SK-N-SH treated with all-trans-retinoic acid at 6 μM for 48 hours (cell line): Measurements from ENCODE around the gene DNAL4.

Experiments
- ATAC-seq: fragments of 200-7000 bp; cut with Tn5 transposase; 3 replicates; pipeline ENCODE4 v1.9.1; 2020; ENCODE audit warnings: mild to moderate bottlenecking, moderate library complexity
- ARNTL ChIP-seq: fragments of 450-650 bp; formaldehyde crosslinking; IDR thresholded peaks from 2 replicates; pipeline ENCODE4 v1.5.0; 2020; ENCODE audit warnings: low read depth, mild to moderate bottlenecking, moderate library complexity, borderline replicate concordance
- BACH2 ChIP-seq: fragments of 250-450 bp; sonication (Bioruptor Pico); IDR thresholded peaks from 2 replicates; pipeline ENCODE4 v1.9.0; 2021; ENCODE audit warnings: mild to moderate bottlenecking, borderline replicate concordance
- CSDC2 ChIP-seq: fragments of 250-450 bp; sonication (Bioruptor Pico); IDR thresholded peaks from 2 replicates; pipeline ENCODE4 v1.5.0; 2020; ENCODE audit warnings: mild to moderate bottlenecking, moderate library complexity
- ESRRG ChIP-seq: fragments of 250-450 bp; sonication (Bioruptor Pico); IDR thresholded peaks from 2 replicates; pipeline ENCODE4 v1.6.1; 2021; ENCODE audit warnings: mild to moderate bottlenecking
- GLIS3 ChIP-seq: fragments of 250-450 bp; sonication (Bioruptor Pico); IDR thresholded peaks from 2 replicates; pipeline ENCODE4 v1.5.0; 2020; ENCODE audit warnings: mild to moderate bottlenecking, moderate library complexity
- OSR1 ChIP-seq: fragments of 250-450 bp; sonication (Bioruptor Pico); IDR thresholded peaks from 2 replicates; pipeline ENCODE4 v1.8.0; 2022; ENCODE audit warnings: moderate library complexity, mild to moderate bottlenecking, inconsistent platforms
- PPARA ChIP-seq: fragments of 250-450 bp; sonication (Bioruptor Pico); IDR thresholded peaks from 2 replicates; pipeline ENCODE4 v1.5.0; 2020; ENCODE audit warnings: mild to moderate bottlenecking, borderline replicate concordance
- SNAI2 ChIP-seq: fragments of 250-450 bp; sonication (Bioruptor Pico); IDR thresholded peaks from 2 replicates; pipeline ENCODE4 v1.5.0; 2020; ENCODE audit warnings: mild to moderate bottlenecking, moderate library complexity
- TCF4 ChIP-seq: fragments of 250-450 bp; sonication (Bioruptor Pico); IDR thresholded peaks from 2 replicates; pipeline ENCODE4 v1.8.0; 2021; ENCODE audit warnings: mild to moderate bottlenecking, moderate library complexity, borderline replicate concordance
- TOX ChIP-seq: fragments of 250-450 bp; sonication (Bioruptor Pico); IDR thresholded peaks from 2 replicates; pipeline ENCODE4 v1.8.0; 2021; ENCODE audit warnings: mild to moderate bottlenecking, moderate library complexity, borderline replicate concordance
- ZC3H10 ChIP-seq: fragments of 250-450 bp; sonication (Bioruptor Pico); IDR thresholded peaks from 2 replicates; pipeline ENCODE4 v1.5.1; 2021; ENCODE audit warnings: mild to moderate bottlenecking, moderate library complexity
- ZFP3 ChIP-seq: fragments of 250-450 bp; sonication (Bioruptor Pico); IDR thresholded peaks from 2 replicates; pipeline ENCODE4 v1.5.0; 2020; ENCODE audit warnings: mild to moderate bottlenecking, moderate library complexity
- ZFP30 ChIP-seq: fragments of 450-650 bp; formaldehyde crosslinking; IDR thresholded peaks from 2 replicates; pipeline ENCODE4 v1.5.0; 2022; ENCODE audit warnings: mild to moderate bottlenecking, moderate library complexity
- ZNF565 ChIP-seq: fragments of 450-650 bp; formaldehyde crosslinking; conservative IDR thresholded peaks from 2 replicates; pipeline ENCODE4 v1.5.0; 2020; ENCODE audit warnings: low read depth, mild to moderate bottlenecking, moderate library complexity
- ZNF70 ChIP-seq: fragments of 450-650 bp; formaldehyde crosslinking; IDR thresholded peaks from 2 replicates; pipeline ENCODE4 v1.5.0; 2020; ENCODE audit warnings: mild to moderate bottlenecking, moderate library complexity
- ZNF8 ChIP-seq: fragments of 450-650 bp; formaldehyde crosslinking; IDR thresholded peaks from 2 replicates; pipeline ENCODE4 v1.5.0; 2020; ENCODE audit warnings: mild to moderate bottlenecking, moderate library complexity
- TF ChIP-seq, protein P1 (sequence below): fragments of 250-450 bp; sonication (Bioruptor Pico); IDR thresholded peaks from 2 replicates; pipeline ENCODE4 v1.8.0; 2021; ENCODE audit warnings: low read depth, mild to moderate bottlenecking, moderate library complexity, borderline replicate concordance
- TF ChIP-seq, protein P2 (sequence below): fragments of 250-450 bp; sonication (Bioruptor Pico); IDR thresholded peaks from 2 replicates; pipeline ENCODE4 v1.8.0; 2020; ENCODE audit warnings: mild to moderate bottlenecking, moderate library complexity, borderline replicate concordance
- TF ChIP-seq, protein P3 (sequence below): fragments of 250-450 bp; sonication (Bioruptor Pico); IDR thresholded peaks from 2 replicates; pipeline ENCODE4 v1.5.1; 2021; ENCODE audit warnings: mild to moderate bottlenecking, moderate library complexity
- TF ChIP-seq, protein P4 (sequence below): fragments of 250-450 bp; sonication (Bioruptor Pico); IDR thresholded peaks from 2 replicates; pipeline ENCODE4 v1.5.1; 2020; ENCODE audit warnings: low read depth, mild to moderate bottlenecking, moderate library complexity

The DNAL4 gene

DNA sequence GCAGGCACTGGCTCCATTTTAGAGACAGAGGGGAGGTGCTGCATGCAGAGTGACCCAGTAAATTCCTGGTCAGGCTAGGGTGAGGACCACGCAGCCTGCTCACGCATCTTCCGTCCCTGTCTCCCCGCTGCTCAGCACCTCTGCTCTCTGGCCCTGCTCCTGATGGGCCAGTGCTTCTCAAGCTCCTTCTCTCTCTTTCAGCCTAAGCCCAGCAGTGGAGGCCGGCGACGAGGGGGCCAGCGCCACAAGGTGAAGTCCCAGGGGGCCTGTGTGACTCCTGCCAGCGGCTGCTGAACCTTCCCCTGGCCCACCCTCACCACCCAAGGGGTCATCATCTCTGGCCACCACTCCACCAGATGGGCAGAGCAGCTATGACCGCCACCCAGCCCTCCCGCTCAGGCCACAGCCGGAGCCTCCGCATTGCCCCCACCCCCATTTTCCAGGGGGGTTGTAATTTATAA lies 63.5 kb downstream of the DNAL4 start (continued):
- TF ChIP-seq, protein P1, sequence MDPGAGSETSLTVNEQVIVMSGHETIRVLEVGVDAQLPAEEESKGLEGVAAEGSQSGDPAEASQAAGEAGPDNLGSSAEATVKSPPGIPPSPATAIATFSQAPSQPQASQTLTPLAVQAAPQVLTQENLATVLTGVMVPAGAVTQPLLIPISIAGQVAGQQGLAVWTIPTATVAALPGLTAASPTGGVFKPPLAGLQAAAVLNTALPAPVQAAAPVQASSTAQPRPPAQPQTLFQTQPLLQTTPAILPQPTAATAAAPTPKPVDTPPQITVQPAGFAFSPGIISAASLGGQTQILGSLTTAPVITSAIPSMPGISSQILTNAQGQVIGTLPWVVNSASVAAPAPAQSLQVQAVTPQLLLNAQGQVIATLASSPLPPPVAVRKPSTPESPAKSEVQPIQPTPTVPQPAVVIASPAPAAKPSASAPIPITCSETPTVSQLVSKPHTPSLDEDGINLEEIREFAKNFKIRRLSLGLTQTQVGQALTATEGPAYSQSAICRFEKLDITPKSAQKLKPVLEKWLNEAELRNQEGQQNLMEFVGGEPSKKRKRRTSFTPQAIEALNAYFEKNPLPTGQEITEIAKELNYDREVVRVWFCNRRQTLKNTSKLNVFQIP: no peak
- TF ChIP-seq ZFP3 (no peak), BACH2 (no peak), OSR1 (CRISPR knock-in tag) (no peak), ZFP30 (no peak), ZC3H10 (CRISPR knock-in tag) (no peak)
- TF ChIP-seq, all 23 proteins: peak for 0

DNA sequence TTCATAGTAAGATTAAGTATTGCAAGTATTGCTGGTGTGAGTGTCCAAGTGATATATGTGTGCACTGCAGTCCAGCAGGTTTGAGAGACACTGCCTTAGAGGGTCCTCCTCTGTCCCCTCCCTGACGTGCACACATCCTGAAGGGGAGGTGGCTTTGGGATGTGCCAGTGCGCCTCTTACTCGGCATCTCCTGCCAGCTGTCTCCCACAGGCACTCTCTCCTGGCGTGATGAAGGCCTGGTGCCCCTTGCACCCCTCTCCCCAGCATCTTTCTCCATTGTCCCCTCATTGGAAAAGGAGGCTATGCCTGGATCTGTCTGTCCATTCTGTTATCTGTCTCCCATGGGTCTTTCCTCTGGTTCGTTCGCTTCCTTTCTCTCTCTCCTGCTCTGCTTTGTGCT lies 64.0 kb downstream of the DNAL4 start:
- TF ChIP-seq BACH2: no peak
- no peak for TF ChIP-seq OSR1 (CRISPR knock-in tag)
- TF ChIP-seq TCF4: no peak
- TF ChIP-seq, protein P2, sequence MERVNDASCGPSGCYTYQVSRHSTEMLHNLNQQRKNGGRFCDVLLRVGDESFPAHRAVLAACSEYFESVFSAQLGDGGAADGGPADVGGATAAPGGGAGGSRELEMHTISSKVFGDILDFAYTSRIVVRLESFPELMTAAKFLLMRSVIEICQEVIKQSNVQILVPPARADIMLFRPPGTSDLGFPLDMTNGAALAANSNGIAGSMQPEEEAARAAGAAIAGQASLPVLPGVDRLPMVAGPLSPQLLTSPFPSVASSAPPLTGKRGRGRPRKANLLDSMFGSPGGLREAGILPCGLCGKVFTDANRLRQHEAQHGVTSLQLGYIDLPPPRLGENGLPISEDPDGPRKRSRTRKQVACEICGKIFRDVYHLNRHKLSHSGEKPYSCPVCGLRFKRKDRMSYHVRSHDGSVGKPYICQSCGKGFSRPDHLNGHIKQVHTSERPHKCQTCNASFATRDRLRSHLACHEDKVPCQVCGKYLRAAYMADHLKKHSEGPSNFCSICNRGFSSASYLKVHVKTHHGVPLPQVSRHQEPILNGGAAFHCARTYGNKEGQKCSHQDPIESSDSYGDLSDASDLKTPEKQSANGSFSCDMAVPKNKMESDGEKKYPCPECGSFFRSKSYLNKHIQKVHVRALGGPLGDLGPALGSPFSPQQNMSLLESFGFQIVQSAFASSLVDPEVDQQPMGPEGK (CRISPR knock-in tag): no peak
- TF ChIP-seq TOX: no peak
- no peak for TF ChIP-seq ZC3H10 (CRISPR knock-in tag)
- TF ChIP-seq, protein P3, sequence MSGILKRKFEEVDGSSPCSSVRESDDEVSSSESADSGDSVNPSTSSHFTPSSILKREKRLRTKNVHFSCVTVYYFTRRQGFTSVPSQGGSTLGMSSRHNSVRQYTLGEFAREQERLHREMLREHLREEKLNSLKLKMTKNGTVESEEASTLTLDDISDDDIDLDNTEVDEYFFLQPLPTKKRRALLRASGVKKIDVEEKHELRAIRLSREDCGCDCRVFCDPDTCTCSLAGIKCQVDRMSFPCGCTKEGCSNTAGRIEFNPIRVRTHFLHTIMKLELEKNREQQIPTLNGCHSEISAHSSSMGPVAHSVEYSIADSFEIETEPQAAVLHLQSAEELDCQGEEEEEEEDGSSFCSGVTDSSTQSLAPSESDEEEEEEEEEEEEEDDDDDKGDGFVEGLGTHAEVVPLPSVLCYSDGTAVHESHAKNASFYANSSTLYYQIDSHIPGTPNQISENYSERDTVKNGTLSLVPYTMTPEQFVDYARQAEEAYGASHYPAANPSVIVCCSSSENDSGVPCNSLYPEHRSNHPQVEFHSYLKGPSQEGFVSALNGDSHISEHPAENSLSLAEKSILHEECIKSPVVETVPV (CRISPR knock-in tag): no peak
- TF ChIP-seq ZFP30: no peak
- no peak for TF ChIP-seq ZNF8 (CRISPR knock-in tag)
- no peak for TF ChIP-seq GLIS3 (CRISPR knock-in tag)
- TF ChIP-seq ESRRG (CRISPR knock-in tag): no peak
- TF ChIP-seq ZFP3: no peak
- no peak for TF ChIP-seq ARNTL (CRISPR knock-in tag)
- TF ChIP-seq ZNF565 (CRISPR knock-in tag): no peak
- TF ChIP-seq CSDC2: no peak
- TF ChIP-seq, protein P1: no peak
- TF ChIP-seq, protein P4, sequence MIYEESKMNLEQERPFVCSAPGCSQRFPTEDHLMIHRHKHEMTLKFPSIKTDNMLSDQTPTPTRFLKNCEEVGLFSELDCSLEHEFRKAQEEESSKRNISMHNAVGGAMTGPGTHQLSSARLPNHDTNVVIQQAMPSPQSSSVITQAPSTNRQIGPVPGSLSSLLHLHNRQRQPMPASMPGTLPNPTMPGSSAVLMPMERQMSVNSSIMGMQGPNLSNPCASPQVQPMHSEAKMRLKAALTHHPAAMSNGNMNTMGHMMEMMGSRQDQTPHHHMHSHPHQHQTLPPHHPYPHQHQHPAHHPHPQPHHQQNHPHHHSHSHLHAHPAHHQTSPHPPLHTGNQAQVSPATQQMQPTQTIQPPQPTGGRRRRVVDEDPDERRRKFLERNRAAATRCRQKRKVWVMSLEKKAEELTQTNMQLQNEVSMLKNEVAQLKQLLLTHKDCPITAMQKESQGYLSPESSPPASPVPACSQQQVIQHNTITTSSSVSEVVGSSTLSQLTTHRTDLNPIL (CRISPR knock-in tag): no peak
- no peak for TF ChIP-seq SNAI2 (CRISPR knock-in tag)
- TF ChIP-seq PPARA (CRISPR knock-in tag): no peak
- no peak for ATAC-seq

DNA sequence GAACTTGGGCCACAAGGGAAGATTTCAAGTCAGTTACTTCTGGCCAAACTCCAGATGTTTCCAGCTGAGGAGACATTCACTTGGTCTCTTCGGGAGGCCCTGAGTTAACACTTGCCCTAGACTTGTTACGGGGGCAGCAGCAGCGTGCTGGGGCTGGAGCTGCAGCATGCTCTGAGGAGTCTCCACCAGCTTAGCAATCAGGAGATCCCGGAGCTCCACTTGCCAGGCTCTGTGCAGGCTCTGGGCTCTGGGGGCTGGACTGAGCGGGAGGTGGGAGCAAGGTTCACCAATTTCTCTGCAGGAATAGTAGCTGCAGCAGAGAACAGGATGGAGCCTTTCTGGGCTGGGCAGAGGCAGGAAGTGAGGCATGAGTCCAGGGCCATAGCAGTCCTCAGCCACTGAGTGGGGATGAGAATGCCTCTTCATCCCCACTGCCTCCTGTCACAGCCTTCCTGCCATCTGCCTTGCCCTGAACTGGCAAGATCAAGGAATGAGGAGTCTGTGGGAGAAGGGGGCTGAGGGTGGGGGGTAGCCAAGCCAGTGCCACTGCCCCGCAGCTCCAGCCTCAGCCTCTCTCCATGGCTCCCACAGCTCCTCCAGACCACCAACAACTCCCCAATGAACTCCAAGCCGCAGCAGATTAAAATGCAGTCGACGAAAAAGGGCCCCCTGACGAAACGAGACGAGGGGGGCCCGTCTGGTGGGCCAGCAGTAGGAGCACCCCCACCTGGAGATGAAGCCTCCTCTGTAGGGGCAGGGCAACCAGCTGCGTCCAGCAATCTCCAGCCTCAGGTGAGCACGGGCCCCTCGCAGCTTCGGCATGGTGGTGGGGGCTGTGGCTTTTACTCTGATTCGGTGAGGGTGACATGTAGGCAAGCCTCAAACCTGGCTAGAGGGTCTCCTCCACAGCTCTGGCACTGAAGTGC lies 64.8 kb downstream of the DNAL4 start:
- no peak for ATAC-seq
- TF ChIP-seq ZNF70 (CRISPR knock-in tag): no peak
- no peak for TF ChIP-seq ARNTL (CRISPR knock-in tag)
- no peak for TF ChIP-seq TCF4
- no peak for TF ChIP-seq ZNF8 (CRISPR knock-in tag)
- TF ChIP-seq, all 23 proteins: peak for 0
